ENCODE data around the gene ZBTB24. TPM values are rescaled to one million over a fixed set of nuclear protein-coding genes. Genes with fewer than 3 reads are reported as not detected.
A peak's percentile ranks its signal among the peaks of the same experiment; 100 is the strongest.

ZBTB24 gene
- total RNA-seq, 2 donors from 2014 or later, result 9.8 to 9.9 TPM

GRCh38 chr6:109456710-109457561, 26.1 kb downstream of the ZBTB24 start:
- ATAC-seq (no peak), DNase-seq (ENCODE audit: low spot score) (no peak)
- H3K36me3 Mint-ChIP-seq, result peaks cover 3% of the 10 kb centered on the region
- H3K9me3 Mint-ChIP-seq, result no peaks in the 10 kb centered on the region
- no peak overlapping the region for H3K27ac Mint-ChIP-seq
- peaks cover 0 to 4% of the 10 kb centered on the region in 2 donors for H3K27me3 Mint-ChIP-seq
- H3K4me1 Mint-ChIP-seq (ENCODE audit: low read depth in 2 of 2), result peaks cover 28 to 40% of the 10 kb centered on the region in 2 donors
- peak overlapping the region; percentile 28 for H3K4me3 Mint-ChIP-seq

DNA sequence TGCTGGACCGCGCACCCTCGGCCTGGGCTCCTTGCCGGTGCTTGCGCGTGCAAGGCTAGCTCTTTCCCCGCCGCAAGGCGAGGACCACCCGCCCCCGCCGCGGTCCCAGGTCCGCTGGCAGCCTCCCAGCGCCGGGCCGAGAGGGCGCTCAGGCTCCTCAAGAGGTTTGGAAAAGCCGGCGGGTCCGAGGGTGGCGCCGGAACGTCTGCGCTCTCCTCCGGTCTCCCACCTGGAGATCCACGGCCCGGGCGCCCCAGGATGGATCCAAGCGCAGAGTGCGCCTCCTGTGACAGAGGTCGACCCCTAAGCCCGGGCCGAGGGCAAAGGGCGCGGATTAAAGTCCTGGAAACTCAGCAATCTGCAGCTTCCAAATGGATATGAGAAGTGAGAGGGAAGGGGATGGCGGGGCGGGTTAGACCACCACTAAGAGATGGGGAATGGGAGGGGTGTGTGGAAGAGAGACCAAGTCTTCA, 26.9 kb downstream of the ZBTB24 start:
- H3K4me3 Mint-ChIP-seq, result peak overlapping the region; percentile 94
- ATAC-seq (no peak), DNase-seq (ENCODE audit: low spot score) (no peak)
- H3K4me1 Mint-ChIP-seq (ENCODE audit: low read depth in 2 of 2), result peaks cover 28 to 40% of the 10 kb centered on the region in 2 donors
- no peak overlapping the region for H3K27ac Mint-ChIP-seq
- no peaks in the 10 kb centered on the region for H3K9me3 Mint-ChIP-seq
- H3K36me3 Mint-ChIP-seq, result no peaks in the 10 kb centered on the region
- peaks cover 0 to 4% of the 10 kb centered on the region in 2 donors for H3K27me3 Mint-ChIP-seq

DNA sequence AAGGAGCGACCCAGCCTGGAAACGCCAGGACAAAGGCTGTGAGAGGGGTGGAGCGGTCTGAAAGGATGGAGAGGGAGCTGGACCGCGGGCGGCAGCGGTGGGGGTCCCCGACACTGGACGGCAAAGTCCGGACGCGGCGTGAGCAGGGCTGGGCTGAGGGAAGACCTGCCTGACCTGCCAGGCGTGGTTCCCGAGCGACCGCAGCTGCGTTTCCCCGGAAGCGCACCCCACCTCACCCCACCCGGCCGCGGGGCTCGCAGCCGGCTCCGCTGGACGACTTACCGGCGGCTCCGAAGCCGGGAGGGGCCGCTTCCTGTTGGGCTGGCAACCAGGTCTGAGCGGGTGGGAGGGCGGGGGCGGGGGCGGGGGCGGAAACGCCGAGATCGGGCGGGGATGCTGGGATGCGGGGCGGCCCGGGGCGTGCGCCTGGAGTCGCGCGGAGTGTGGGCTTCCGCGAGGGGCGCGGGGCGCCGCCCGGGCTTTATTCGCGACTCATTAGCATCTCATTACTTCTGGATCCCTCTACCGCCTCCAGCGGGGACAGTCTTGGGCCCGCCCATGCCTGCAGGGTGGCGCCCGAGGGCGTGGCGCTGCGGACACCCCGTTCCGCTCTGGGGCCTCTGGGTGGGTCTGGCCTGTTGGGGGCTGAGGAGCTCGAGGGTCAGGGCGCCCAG, 27.4 kb downstream of the ZBTB24 start, which contains the start of gene MICAL1:
TSS of gene MICAL1 (minus strand) at position 336 of the 674 bp plus-strand sequence. CDS start 1,576 bp downstream, outside the sequence.
- H3K27me3 Mint-ChIP-seq, result peaks cover 0 to 4% of the 10 kb centered on the region in 2 donors
- no peaks in the 10 kb centered on the region for H3K9me3 Mint-ChIP-seq
- DNase-seq (ENCODE audit: low spot score) (peak; percentile 77), ATAC-seq (peak; percentile 78 to 86)
- H3K4me3 Mint-ChIP-seq, result peak within 1 kb of the TSS; percentile 94
- no peaks in the 10 kb centered on the region for H3K36me3 Mint-ChIP-seq
- H3K27ac Mint-ChIP-seq, result peak within 1 kb of the TSS; percentile 74 to 90
- H3K4me1 Mint-ChIP-seq (ENCODE audit: low read depth in 2 of 2), result peaks cover 28 to 43% of the 10 kb centered on the region in 2 donors

DNA sequence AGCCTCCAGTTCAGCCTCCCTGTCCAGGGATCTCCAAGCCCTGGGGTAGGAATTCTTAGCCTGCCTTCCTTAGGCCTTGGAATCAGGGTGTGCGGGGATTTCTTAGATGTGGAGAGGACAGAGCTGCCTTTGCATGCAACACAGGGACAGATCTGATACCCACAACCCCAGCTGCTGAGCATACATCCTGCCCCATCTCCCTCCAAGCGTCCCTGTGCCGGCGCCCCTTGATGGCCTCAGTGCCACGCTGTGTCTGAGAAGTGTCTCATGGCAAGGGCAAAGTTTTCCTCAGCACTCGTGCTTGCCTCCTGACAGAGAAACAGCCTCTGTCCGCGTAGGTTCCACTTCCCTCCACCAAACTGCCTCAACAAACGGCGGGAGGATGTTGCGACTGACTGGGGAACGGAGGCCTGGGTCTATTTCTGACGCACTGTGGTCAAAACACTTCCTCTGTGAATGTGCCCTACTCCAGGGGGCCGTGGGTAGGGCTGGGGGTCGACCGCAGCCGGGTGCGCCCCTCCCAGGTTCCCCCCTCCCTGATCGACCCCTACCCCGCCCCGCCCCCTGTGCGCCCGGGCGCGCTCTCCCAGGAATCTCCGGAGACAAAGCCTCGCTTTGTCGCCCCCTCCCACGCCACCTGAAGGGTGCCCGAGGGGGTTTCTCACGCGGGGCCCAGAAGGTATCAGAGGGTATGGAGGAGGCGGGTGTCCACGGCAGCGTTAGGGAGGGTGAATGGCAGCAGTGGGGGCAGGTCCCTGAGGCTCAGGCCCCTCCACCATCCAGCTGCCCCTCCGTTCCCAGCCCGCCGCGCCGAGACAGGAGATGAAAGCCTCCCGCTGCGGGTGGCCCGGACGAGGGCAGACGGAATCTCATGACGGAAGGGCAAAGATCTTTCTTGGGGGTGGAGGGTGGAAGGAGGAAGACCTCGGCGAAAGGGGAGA, 28.3 kb downstream of the ZBTB24 start:
- H3K27ac Mint-ChIP-seq, result peak overlapping the region; percentile 74 to 90
- H3K36me3 Mint-ChIP-seq, result no peaks in the 10 kb centered on the region
- DNase-seq (ENCODE audit: low spot score) (peak; percentile 81), ATAC-seq (peak; percentile 58 to 68)
- peaks cover 32 to 49% of the 10 kb centered on the region in 2 donors for H3K4me1 Mint-ChIP-seq (ENCODE audit: low read depth in 2 of 2)
- H3K27me3 Mint-ChIP-seq, result peaks cover 0 to 4% of the 10 kb centered on the region in 2 donors
- peak overlapping the region; percentile 94 for H3K4me3 Mint-ChIP-seq
- no peaks in the 10 kb centered on the region for H3K9me3 Mint-ChIP-seq

DNA sequence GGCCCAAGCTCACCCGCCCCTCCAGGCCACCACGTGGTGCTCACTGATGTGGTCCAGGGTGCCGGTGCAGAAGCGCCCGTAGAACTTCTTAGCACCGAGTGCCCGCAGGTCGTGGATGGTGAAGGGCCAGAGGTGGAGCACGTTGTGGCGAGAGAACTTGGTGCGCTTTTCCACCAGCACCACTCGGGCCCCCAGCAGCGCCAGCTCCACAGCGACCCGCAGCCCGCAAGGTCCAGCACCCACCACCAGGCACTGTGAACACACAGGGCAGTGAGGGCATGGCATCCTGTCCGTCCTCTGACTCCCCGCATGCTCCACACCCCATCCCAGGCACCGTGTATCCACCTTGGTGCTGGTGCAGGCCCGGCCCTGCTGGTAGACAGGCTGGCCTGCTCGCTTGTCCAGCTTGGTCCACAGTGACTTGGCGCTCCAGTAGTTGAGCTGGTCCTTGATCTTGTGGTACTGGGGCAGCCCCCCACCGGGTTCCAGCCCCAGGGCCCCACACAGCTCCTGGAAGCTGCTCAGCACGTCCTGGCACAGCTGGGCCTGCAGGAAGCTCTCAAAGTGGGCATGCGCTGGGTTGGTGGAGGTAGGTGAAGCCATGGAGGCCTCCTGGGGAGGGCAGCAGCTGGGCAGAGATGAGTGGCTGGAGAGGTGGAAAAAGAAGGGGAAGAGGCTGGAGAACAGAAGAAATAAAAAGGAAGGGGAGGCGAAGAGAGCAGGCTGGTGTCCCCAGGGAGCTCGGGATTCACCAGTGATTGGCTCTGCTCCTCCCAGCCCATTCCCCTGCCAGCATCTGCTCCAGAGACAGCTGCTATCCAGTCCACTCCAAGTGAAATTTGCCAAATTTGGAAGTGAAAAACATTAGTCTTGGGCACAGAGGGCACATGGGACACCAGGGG, 29.2 kb downstream of the ZBTB24 start:
- H3K27ac Mint-ChIP-seq, result peak overlapping the region; percentile 74 to 90
- H3K27me3 Mint-ChIP-seq, result peaks cover 0 to 4% of the 10 kb centered on the region in 2 donors
- peak overlapping the region; percentile 94 for H3K4me3 Mint-ChIP-seq
- DNase-seq (ENCODE audit: low spot score) (no peak), ATAC-seq (no peak)
- no peaks in the 10 kb centered on the region for H3K36me3 Mint-ChIP-seq
- H3K4me1 Mint-ChIP-seq (ENCODE audit: low read depth in 2 of 2), result peaks cover 31 to 45% of the 10 kb centered on the region in 2 donors
- no peaks in the 10 kb centered on the region for H3K9me3 Mint-ChIP-seq

DNA sequence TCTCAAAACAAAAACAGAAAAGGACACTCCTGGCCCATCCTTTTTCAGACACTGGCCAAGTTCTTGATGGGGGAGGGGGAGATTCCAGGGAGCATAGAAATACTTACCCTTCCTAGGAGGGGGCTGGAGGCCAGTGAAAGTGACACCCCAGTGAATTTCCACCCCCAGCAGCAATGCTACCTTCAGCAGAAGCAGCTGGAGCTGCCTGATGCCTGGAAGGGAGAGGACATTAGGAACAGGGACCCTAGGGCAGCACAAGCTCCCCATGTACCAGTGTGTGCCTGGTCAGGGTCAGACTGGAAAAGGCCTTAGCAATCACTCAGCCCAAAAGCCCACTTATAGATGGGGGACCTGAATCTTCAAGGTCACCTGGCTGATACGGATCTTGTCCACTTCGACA, 29.9 kb downstream of the ZBTB24 start:
- Mint-ChIP-seq H3K27me3 (peaks cover 0 to 4% of the 10 kb centered on the region in 2 donors), H3K9me3 (no peaks in the 10 kb centered on the region), H3K36me3 (no peaks in the 10 kb centered on the region), H3K4me3 (no peak overlapping the region), H3K4me1 (ENCODE audit: low read depth in 2 of 2) (peaks cover 26 to 43% of the 10 kb centered on the region in 2 donors), H3K27ac (no peak overlapping the region)
- DNase-seq (ENCODE audit: low spot score) (no peak), ATAC-seq (no peak)

DNA sequence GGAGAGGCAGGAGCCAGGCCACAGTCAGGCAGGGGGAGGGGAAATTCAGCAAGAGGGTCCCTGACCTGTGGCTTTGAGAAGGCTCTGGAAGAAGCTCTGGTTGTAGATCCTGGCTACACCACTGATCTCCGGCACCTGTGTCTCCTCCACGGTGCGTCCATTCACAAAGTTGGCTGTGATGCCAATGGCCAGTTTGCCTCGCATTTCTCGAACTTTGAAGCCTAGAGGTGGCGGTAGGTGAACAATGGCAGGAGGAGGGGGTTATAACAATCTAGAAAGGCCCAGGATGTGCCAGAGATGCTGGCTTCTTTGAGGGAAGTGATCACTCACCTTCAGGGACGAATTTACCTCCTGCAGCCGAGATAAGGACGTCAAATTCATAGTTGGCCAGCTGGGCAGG, 30.8 kb downstream of the ZBTB24 start:
- DNase-seq (ENCODE audit: low spot score) (no peak), ATAC-seq (no peak)
- Mint-ChIP-seq H3K9me3 (no peaks in the 10 kb centered on the region), H3K27me3 (peaks cover 0 to under 1% of the 10 kb centered on the region in 2 donors), H3K36me3 (no peaks in the 10 kb centered on the region), H3K4me1 (ENCODE audit: low read depth in 2 of 2) (peaks cover 18 to 38% of the 10 kb centered on the region in 2 donors), H3K27ac (peak overlapping the region in 1 of 2 donors; percentile 33), H3K4me3 (no peak overlapping the region)

- Mint-ChIP-seq H3K4me3 (no peak overlapping the region), H3K27me3 (no peaks in the 10 kb centered on the region), H3K4me1 (ENCODE audit: low read depth in 2 of 2) (peaks cover 18 to 33% of the 10 kb centered on the region in 2 donors), H3K9me3 (no peaks in the 10 kb centered on the region), H3K36me3 (no peaks in the 10 kb centered on the region), H3K27ac (no peak overlapping the region)
- DNase-seq (ENCODE audit: low spot score), result no peak
- ATAC-seq, result no peak
These were observed 31.6 kb downstream of the ZBTB24 start for GRCh38 chr6:109451376-109451775.

- H3K4me3 Mint-ChIP-seq, result no peak overlapping the region
These were observed 32.2 kb downstream of the ZBTB24 start for GRCh38 chr6:109450801-109451200.

GRCh38 chr6:109449795-109450673, 33.0 kb downstream of the ZBTB24 start:
- H3K27ac Mint-ChIP-seq, result no peak overlapping the region
- H3K4me3 Mint-ChIP-seq, result peak overlapping the region; percentile 10
- no peaks in the 10 kb centered on the region for H3K36me3 Mint-ChIP-seq
- ATAC-seq, result peak; percentile 34 to 56
- DNase-seq (ENCODE audit: low spot score), result no peak
- no peaks in the 10 kb centered on the region for H3K9me3 Mint-ChIP-seq
- no peaks in the 10 kb centered on the region for H3K27me3 Mint-ChIP-seq
- H3K4me1 Mint-ChIP-seq (ENCODE audit: low read depth in 2 of 2), result peaks cover 18 to 29% of the 10 kb centered on the region in 2 donors

More at GRCh38 chr6:109450801-109451200, 32.2 kb downstream of the ZBTB24 start:
- ATAC-seq (no peak), DNase-seq (ENCODE audit: low spot score) (no peak)
- Mint-ChIP-seq H3K27me3 (no peaks in the 10 kb centered on the region), H3K9me3 (no peaks in the 10 kb centered on the region), H3K4me1 (ENCODE audit: low read depth in 2 of 2) (peaks cover 18 to 33% of the 10 kb centered on the region in 2 donors), H3K27ac (no peak overlapping the region), H3K36me3 (no peaks in the 10 kb centered on the region)

- DNase-seq (ENCODE audit: low spot score), result no peak
- no peaks in the 10 kb centered on the region for H3K27me3 Mint-ChIP-seq
- peaks cover 12 to 24% of the 10 kb centered on the region in 2 donors for H3K4me1 Mint-ChIP-seq (ENCODE audit: low read depth in 2 of 2)
- no peak overlapping the region for H3K27ac Mint-ChIP-seq
- H3K4me3 Mint-ChIP-seq, result no peak overlapping the region
- peak in 1 of 2 donors; percentile 2 for ATAC-seq
- no peaks in the 10 kb centered on the region for H3K9me3 Mint-ChIP-seq
- H3K36me3 Mint-ChIP-seq, result no peaks in the 10 kb centered on the region
These were observed 33.8 kb downstream of the ZBTB24 start for GRCh38 chr6:109449064-109449794.
